RWPE2 (cell line): ENCODE measurements around the gene SUPT3H.

Experiments
- ATAC-seq: fragments of 200-7000 bp; cut with Tn5 transposase; 3 replicates; pipeline ENCODE4 v1.9.1; 2021; ENCODE audit warnings: low read depth
- DNase-seq: peaks from one replicate; pipeline ENCODE4 v3.0.0-alpha.2; 2020; ENCODE audit warnings: low spot score
- H3K27ac ChIP-seq: fragments of 450-650 bp; 2 replicates; pipeline ENCODE4 v1.5.1; 2017; ENCODE audit warnings: mild to moderate bottlenecking; ENCODE audit not compliant: poor library complexity, severe bottlenecking
- H3K27me3 ChIP-seq: fragments of 250-450 bp; sonication (Bioruptor Pico); 2 replicates; pipeline ENCODE4 v1.5.1; 2021; ENCODE audit warnings: mild to moderate bottlenecking, moderate library complexity; ENCODE audit not compliant: insufficient read depth, poor library complexity, severe bottlenecking
- H3K36me3 ChIP-seq: fragments of 250-450 bp; sonication (Bioruptor Pico); 2 replicates; pipeline ENCODE4 v1.5.1; 2020; ENCODE audit warnings: low read depth, mild to moderate bottlenecking, moderate library complexity
- H3K4me1 ChIP-seq: fragments of 250-450 bp; sonication (Bioruptor Pico); 2 replicates; pipeline ENCODE4 v1.5.1; 2021; ENCODE audit warnings: mild to moderate bottlenecking, moderate library complexity; ENCODE audit not compliant: insufficient read depth, poor library complexity, severe bottlenecking
- H3K4me3 ChIP-seq: fragments of 250-450 bp; sonication (Bioruptor Pico); 2 replicates; pipeline ENCODE4 v1.5.1; 2021; ENCODE audit warnings: mild to moderate bottlenecking, moderate library complexity; ENCODE audit not compliant: severe bottlenecking
- H3K9me3 ChIP-seq: fragments of 250-450 bp; sonication (Bioruptor Pico); 2 replicates; pipeline ENCODE4 v1.5.1; 2021; ENCODE audit warnings: mild to moderate bottlenecking, moderate library complexity; ENCODE audit not compliant: severe bottlenecking
- CTCF ChIP-seq: fragments of 450-650 bp; IDR thresholded peaks from one replicate; pipeline ENCODE4 v1.5.1; 2017; ENCODE audit warnings: mild to moderate bottlenecking, moderate library complexity; ENCODE audit not compliant: poor library complexity, severe bottlenecking

Gene SUPT3H

GRCh38 chr6:45127185-45127584 is 250.5 kb downstream of the SUPT3H start:
- no peak for ATAC-seq
- Histone ChIP-seq H3K4me1 (peaks cover 4% of the 10 kb centered on the region), H3K9me3 (no peaks in the 10 kb centered on the region), H3K27ac (no peak overlapping the region), H3K36me3 (no peaks in the 10 kb centered on the region), H3K27me3 (no peaks in the 10 kb centered on the region), H3K4me3 (no peak overlapping the region)
- no peak for DNase-seq
- no peak for TF ChIP-seq CTCF

GRCh38 chr6:45126033-45126432 is 251.7 kb downstream of the SUPT3H start:
- Histone ChIP-seq H3K27ac (no peak overlapping the region), H3K4me3 (no peak overlapping the region), H3K9me3 (no peaks in the 10 kb centered on the region), H3K36me3 (no peaks in the 10 kb centered on the region), H3K27me3 (no peaks in the 10 kb centered on the region), H3K4me1 (no peaks in the 10 kb centered on the region)
- TF ChIP-seq CTCF = no peak
- DNase-seq (no peak), ATAC-seq (no peak)

DNA sequence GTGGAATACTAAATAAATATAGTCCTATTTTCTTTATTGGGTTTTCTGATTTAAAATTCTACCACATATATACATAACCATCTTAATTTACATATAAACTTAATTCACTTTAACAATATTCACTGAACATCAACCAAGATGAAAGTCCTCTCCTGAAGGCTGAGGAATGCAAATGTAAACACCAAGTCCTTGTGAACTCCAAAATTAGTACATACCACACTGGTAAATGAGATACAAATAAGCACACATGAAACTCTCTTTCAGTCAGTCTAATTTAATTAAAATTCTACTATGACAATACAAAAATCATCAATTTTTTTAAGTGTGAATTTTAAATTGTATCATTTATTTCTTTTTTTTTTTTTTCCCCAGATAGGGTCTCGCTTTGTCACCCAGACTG is 254.7 kb downstream of the SUPT3H start:
- no peaks in the 10 kb centered on the region for H3K9me3 ChIP-seq
- no peak for DNase-seq
- no peaks in the 10 kb centered on the region for H3K4me1 ChIP-seq
- no peak overlapping the region for H3K4me3 ChIP-seq
- H3K27ac ChIP-seq = no peak overlapping the region
- no peak for ATAC-seq
- H3K27me3 ChIP-seq = no peaks in the 10 kb centered on the region
- TF ChIP-seq CTCF = no peak
- no peaks in the 10 kb centered on the region for H3K36me3 ChIP-seq

GRCh38 chr6:45118754-45119153 is 259.0 kb downstream of the SUPT3H start:
- Histone ChIP-seq H3K27ac (no peak overlapping the region), H3K4me1 (peaks cover 19% of the 10 kb centered on the region), H3K27me3 (no peaks in the 10 kb centered on the region), H3K4me3 (no peak overlapping the region), H3K36me3 (no peaks in the 10 kb centered on the region), H3K9me3 (no peaks in the 10 kb centered on the region)
- no peak for ATAC-seq
- no peak for DNase-seq
- TF ChIP-seq CTCF = no peak

- peak; percentile 79 for ATAC-seq
- no peak overlapping the region for H3K4me3 ChIP-seq
Measured at GRCh38 chr6:45116714-45117410, 260.9 kb downstream of the SUPT3H start.

More at GRCh38 chr6:45116714-45117410, 260.9 kb downstream of the SUPT3H start:
- no peak for TF ChIP-seq CTCF
- peaks cover 19% of the 10 kb centered on the region for H3K4me1 ChIP-seq
- H3K27me3 ChIP-seq = no peaks in the 10 kb centered on the region
- no peaks in the 10 kb centered on the region for H3K9me3 ChIP-seq
- no peak for DNase-seq
- no peaks in the 10 kb centered on the region for H3K36me3 ChIP-seq
- H3K27ac ChIP-seq = peak overlapping the region; percentile 24
